Colon (tissue), 2 donors: Measurements from ENCODE around the gene ARHGEF28.

ENCODE experiments used
- FAIRE-seq: peaks from 2 replicates; lab custom pipeline; 2012; peaks lifted over from hg19 to GRCh38; lab: Jason Lieb, UNC
- donor health status: control.
- donor health status: control.

Gene ARHGEF28

DNA sequence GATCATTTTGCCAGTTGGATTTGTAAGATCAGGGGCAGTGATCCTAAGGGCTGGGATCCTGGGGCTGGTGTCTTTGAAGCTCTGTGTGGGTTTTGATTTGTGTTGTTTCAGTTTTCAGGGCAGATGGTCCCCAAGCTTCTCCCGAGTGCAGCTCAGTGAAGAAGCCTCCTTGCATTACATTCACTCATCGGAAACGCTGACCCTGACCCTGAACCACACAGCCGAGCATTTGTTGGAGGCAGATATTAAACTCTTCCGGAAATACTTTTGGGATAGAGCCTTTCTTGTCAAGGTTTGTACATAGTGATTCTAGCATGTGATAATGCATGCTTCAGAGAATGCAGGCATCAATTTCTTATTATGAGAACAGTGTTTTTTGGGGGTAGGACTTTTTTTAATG lies 150.4 kb downstream of the ARHGEF28 start:
- FAIRE-seq: no peak

DNA sequence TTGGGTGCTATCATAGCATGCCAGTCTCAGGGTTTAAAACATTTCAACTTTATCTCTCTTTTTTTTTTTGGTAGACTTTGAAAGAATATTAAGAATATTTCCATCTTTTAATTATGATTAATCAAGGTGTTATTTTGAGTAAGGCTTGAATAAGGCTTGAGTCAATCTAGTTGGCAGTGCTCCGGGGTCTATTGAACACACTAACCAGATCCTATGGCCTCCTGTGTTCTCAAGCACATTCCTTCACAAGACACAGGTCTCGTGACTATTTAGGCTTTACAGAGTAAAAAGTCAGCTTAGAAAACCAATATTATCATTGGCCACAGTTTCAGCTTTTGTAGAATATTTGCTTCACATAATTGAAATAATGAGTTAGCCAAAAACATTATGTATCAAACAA lies 151.2 kb downstream of the ARHGEF28 start:
- no peak for FAIRE-seq

GRCh38 chr5:73780302-73781080 lies 154.5 kb downstream of the ARHGEF28 start:
- FAIRE-seq: no peak

- FAIRE-seq: no peak
Measured at GRCh38 chr5:73781107-73781768, 155.2 kb downstream of the ARHGEF28 start.

DNA sequence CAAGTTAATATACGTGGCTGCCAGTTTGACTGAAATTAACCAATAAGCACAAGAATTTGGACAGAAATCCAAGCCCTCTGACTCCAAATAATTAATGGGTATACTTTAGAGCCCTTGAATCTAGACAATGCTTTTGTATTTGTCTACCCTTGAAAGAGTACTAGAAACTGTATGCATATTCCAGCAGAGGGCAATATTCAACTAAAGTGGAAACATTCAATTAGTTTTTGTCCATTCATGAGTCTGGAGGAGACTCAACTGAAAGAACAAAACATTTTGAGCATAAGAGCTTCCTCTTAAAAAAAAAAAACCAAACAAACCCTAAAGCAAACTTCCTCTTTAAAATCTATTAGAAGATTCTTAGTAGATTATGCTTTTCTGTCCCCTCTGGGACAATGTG lies 157.8 kb downstream of the ARHGEF28 start:
- FAIRE-seq: no peak

DNA sequence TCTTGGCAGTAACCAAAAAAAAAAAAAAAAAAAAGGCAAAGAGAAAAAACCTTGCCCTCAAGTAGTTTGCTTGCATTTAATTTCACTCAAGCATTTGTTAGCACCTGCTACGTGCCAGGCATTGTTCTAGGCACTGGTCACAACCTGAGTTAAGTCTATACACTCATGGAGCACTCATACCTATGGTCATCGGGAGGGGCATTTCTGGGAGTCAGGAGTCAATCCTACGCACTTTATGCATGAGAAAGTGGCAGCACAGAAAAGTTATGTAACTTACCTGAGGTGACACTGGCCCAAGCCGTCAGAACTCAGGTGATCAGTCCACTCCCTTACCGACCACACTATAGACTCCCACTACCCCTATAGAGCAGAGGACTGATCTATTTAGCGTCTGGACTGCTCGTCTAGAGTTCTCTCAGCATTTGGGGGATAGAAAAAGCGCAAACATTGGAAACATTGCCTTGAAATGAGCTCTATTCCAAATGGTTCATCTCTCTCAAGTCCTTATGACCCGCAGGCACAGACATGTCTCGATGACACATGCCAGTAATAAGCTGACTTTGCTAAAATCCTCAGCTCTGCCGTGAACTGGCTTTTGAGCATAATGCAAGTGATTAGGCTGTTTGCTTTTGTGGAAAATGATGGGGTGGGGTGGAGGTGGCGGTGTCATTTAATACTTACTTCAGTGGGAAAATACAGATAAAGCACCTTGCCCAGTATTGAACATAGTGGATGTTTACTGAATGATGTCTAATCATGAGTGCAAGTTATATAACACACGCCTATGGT lies 160.2 kb downstream of the ARHGEF28 start:
- no peak for FAIRE-seq

GRCh38 chr5:73789851-73790281 lies 163.9 kb downstream of the ARHGEF28 start:
- FAIRE-seq: no peak

DNA sequence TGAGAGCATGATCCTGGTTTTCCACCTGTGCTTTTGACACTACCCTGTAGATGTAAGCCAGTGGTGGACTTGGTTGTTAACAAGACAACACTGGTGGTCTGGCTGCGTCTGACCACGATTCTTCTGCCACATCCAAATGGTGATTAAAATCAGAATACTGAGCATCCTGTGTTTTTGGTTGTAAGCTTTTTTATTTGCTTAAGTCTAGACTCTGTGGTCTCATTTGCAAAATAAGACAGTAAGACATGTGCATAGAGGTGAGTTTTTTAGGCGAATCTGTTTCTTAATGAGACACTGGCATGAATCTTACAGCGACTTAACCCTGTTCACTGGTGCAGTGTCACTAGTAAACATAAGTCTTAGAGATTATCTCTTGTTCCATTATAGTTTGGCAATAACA lies 165.4 kb downstream of the ARHGEF28 start:
- no peak for FAIRE-seq

DNA sequence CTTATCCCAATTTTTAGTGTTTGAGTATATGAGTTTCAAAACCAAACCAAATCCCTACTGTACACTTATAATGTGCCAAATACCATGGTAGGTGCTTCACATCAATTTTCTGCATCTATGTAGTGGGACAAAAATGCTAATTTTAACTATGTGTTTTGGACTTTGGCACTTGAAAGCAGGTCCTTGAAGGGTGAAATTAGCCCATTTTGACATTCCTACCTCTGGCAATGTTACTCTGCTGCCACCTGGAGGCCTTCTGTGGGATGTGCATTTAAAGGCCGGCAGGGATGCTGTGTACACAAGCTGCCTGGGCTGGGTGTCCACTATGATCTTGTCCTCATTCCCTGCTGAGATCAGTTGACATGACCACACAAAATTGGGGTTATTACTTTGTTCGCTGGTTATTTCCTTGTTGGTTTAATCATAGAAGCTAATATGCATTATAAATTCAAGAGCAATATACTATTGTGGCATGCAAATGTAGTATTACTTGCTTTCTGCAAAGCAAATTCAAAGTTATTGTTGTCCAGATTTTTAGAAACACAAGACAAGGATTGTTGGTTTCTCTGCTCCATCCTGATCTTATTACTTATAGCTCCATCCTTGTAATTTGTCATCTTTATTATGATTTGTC lies 166.8 kb downstream of the ARHGEF28 start:
- no peak for FAIRE-seq

DNA sequence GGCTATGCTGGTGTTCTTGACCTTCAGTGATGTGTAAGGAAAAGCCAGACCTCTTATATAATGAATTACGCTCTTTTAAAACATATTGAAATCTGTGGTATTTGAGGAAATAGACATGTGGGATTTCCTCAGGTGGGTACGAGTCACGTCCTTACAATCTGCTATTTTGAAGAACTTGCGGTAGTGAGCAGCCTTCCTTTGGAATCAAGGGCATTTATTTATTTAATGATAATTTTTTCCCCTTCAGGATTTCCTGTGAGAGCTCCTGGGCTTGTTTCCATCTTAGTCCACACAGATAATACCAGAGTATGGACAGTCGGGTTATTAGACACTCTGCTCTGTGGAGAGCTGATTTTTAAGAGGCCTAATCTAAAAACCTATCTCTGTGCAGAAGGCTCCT lies 167.9 kb downstream of the ARHGEF28 start:
- FAIRE-seq: no peak

GRCh38 chr5:73796164-73797131 lies 170.5 kb downstream of the ARHGEF28 start:
- no peak for FAIRE-seq

DNA sequence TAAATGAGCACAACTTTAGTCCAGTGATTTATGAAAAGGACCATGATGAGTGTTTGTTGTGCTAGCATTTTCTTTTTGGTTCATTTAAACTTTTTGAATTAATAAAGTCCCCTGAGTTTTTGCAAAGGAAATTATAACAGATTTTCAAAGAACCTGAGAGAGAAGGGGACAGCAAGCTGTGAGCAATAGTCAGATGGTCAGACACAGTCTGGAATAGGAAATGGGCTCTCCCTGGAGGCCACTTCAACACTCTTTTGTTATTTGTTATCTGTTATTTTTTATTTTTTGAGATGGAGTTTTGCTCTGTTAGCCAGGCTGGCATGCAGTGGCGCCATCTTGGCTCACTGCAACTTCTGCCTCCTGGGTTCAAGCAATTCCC lies 171.1 kb downstream of the ARHGEF28 start:
- no peak for FAIRE-seq

DNA sequence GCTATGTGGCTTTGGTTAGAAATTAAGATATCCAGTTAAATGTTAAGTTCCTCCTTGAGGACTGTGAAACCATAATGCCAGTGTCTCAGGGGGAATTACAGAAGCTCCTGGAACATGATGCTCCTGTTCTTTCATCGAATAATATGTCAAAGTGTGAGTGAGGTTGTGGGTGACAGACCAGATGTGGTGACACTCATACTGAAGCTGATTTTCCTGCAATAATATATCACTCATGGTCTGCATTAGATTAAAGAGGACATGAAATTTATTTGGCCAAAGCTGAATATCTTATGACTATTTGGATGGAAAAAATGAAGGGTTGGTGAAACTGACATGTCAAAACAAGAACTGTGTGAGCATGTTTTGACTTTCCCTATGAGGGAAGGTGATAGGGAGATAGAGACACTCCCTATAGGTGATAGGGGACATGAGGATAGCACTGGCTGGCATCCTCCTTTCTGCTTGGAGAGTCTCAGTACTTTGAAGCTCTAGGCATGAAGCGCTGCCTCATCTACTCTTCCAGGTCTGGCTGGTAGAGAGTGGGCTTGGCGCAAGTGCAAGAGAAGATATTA lies 173.5 kb downstream of the ARHGEF28 start:
- no peak for FAIRE-seq

GRCh38 chr5:73801686-73802085 lies 175.7 kb downstream of the ARHGEF28 start:
- FAIRE-seq: no peak

GRCh38 chr5:73805449-73805848 lies 179.5 kb downstream of the ARHGEF28 start:
- FAIRE-seq: no peak

DNA sequence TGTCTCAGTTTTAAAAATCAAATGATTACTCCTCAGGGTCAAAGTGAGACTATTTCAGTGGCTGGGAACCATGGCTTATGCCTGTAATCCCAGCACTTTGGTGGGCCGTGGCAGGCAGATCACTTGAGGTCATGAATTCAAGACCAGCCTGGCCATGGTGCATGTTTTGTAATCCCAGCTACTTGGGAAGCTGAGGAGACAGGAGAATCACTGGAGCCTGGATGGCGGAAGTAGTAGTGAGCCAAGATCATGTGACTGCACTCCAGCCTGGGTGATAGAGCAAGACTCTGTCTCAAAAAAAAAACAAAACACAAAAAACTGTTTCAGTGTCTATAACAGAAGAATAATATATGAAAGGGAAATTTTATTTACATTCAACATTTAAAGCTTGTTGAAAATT lies 182.9 kb downstream of the ARHGEF28 start:
- FAIRE-seq: no peak

DNA sequence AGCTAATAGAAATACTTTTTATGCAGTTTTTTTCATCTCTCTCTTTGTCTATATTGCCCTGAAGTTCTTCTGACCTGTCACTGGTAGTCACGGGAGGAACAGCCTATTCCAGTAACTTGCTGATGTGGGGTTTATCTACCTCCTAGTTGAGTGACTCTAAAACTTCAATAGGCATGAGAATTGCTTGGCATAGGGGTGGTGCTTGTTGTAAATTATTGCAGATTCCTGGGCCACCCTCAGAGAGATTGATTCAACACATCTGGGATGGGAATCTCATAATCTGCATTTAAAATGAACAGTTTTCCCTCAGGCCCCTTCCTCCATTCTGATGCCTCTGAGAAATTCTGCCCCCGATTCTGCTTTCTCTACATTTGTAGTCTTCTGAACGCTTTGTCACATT lies 184.4 kb downstream of the ARHGEF28 start:
- FAIRE-seq: no peak

- FAIRE-seq: no peak
Measured at GRCh38 chr5:73812457-73812856, 186.5 kb downstream of the ARHGEF28 start.

GRCh38 chr5:73812962-73813588 lies 187.1 kb downstream of the ARHGEF28 start:
- FAIRE-seq: no peak

DNA sequence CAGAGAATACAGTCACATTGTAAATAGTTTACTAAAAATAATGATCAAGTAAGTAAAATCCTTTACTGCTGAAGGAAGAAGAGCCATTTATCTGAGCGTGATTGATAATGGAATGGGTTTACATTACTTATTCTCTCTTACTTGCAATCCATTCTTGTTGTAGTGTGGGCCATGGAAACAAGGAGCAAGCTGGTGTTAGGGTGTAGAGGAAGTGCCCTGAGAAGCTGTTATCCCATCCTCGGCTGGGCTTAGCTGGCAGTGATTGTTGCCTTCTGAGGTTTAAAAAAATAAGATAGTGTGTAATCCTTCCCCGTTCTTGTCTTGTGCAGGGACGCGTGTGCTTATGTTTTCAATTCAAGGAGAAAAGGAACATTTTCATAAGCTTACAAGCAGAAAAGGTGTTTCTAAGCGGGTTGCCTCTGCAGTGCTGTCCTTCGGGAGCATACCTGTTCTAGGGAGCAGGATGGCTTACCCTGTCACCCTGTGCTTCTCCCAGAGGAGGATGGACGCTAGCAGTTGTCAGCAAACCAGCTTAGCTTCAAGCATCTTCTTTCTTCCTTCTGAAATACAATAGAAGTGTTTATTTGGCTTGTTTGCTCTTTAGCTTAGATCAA lies 188.3 kb downstream of the ARHGEF28 start:
- no peak for FAIRE-seq
